ENCODE data around the gene ABCB1.
"Not testable (repeated sequence)": the region's sequence is repeated elsewhere in the genome, so short reads cannot be mapped to it uniquely, and the experiment has no call there.

ABCB1 gene

GRCh38 chr7:87473192-87473591 is 127.5 kb downstream of the ABCB1 start:
- DNase-seq (ENCODE audit: low read depth): no peak

GRCh38 chr7:87471473-87471872 is 129.2 kb downstream of the ABCB1 start:
- no peak for DNase-seq (ENCODE audit: low read depth)

- DNase-seq (ENCODE audit: low read depth): not testable (repeated sequence)
Observed at GRCh38 chr7:87469204-87469603, 131.5 kb downstream of the ABCB1 start.

- DNase-seq (ENCODE audit: low read depth): not testable (repeated sequence)
Observed at GRCh38 chr7:87465534-87465880, 135.2 kb downstream of the ABCB1 start.

- not testable (repeated sequence) for DNase-seq (ENCODE audit: low read depth)
Observed at GRCh38 chr7:87464830-87465533, 135.7 kb downstream of the ABCB1 start.

- no peak for DNase-seq (ENCODE audit: low read depth)
Observed at GRCh38 chr7:87463982-87464381, 136.7 kb downstream of the ABCB1 start.

GRCh38 chr7:87460444-87460843 is 140.2 kb downstream of the ABCB1 start:
- DNase-seq (ENCODE audit: low read depth): not testable (repeated sequence)

- DNase-seq (ENCODE audit: low read depth): no peak
Observed at GRCh38 chr7:87459941-87460340, 140.7 kb downstream of the ABCB1 start.

- no peak for DNase-seq (ENCODE audit: low read depth)
Observed at GRCh38 chr7:87458148-87458547, 142.5 kb downstream of the ABCB1 start.

GRCh38 chr7:87456247-87456646 is 144.4 kb downstream of the ABCB1 start:
- DNase-seq (ENCODE audit: low read depth): no peak
